HG02970 (cell line): Measurements from ENCODE around the gene OR52D1.

Experiments
- ATAC-seq: cut with Tn5 transposase; IDR thresholded peaks from one replicate; pipeline ENCODE4 v1.9.1; 2021; ENCODE audit warnings: mild to moderate bottlenecking, moderate library complexity, moderate number of reproducible peaks; ENCODE audit not compliant: unreplicated experiment, low FRiP score

OR52D1 gene

GRCh38 chr11:5488385-5488784, at the start of gene OR52D1:
Gene OR52D1, plus strand, starts transcription at chr11:5488685. Its CDS starts 22 bp downstream, at chr11:5488707.
- no peak for ATAC-seq

DNA sequence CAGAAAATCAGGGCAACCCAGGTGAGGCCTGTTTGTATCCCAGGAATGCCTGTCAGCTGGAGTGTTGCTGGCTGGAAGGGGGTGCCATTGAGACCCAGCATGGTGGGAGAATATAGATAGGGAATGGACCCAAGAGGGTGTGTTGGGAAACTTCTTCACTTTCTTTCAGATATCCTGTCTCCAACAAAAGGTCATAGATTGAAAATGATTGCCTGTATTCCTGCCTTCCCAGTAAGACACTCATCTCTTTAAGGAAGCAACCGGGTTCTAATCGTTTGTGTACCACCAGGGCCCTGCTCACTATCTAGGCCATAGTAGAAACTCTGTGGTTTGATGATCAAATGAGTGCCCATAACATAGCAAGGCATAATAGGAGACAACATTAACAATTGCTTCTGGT, 47.1 kb upstream of the OR52D1 start, which contains the start of gene OR51I1:
OR51I1 (minus strand) TSS at position 101 of the 400 bp plus-strand sequence; CDS start at position 101, 0 bp downstream.
- ATAC-seq = no peak

DNA sequence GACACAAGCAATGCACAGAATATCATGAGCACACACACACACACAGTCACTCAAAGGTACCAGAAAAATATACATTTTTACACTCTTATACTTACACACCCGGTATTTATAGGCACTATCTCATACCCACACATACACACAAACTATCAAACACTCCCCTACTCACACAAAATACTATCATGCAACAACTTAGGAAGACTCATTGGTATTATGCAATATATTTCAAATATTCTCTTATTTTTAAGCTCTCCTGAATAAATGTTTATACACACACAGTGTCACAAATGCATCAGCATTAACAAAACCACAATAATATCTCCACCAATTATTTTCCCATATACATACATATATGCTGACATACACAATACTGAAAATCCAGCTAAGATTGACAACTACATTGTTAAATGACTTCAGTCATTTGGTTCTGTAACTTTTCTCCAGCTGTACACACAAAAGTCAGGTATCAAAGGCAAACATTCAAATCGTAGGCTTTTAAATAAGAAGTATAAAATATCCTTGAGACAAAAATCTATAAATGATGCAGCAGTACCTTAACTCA, 44.6 kb upstream of the OR52D1 start:
- ATAC-seq = no peak

GRCh38 chr11:5449023-5449422, 39.5 kb upstream of the OR52D1 start, which contains the start of gene OR51I2:
Gene OR51I2, plus strand, starts transcription at chr11:5449323. Its CDS starts 4,166 bp downstream, at chr11:5453489.
- no peak for ATAC-seq

DNA sequence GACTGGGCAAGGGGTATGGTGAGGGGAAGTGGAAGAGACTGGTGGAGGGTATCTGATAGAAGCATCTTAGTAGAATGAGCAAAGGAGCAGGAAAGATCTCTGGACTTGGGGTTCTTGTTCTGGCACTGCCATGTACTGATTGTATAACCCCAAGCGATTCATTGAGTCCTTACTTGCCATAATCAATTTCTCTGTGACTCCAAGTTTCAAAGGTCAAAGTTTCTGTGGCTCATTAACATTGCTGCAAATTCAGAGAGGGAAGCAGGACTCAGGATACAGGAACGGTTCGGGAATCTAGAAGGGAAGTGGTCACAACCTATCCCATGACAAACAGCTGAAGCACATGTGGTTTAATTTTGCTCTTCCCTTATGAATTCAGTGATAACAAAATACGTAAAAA, 39.1 kb upstream of the OR52D1 start:
- ATAC-seq = no peak

DNA sequence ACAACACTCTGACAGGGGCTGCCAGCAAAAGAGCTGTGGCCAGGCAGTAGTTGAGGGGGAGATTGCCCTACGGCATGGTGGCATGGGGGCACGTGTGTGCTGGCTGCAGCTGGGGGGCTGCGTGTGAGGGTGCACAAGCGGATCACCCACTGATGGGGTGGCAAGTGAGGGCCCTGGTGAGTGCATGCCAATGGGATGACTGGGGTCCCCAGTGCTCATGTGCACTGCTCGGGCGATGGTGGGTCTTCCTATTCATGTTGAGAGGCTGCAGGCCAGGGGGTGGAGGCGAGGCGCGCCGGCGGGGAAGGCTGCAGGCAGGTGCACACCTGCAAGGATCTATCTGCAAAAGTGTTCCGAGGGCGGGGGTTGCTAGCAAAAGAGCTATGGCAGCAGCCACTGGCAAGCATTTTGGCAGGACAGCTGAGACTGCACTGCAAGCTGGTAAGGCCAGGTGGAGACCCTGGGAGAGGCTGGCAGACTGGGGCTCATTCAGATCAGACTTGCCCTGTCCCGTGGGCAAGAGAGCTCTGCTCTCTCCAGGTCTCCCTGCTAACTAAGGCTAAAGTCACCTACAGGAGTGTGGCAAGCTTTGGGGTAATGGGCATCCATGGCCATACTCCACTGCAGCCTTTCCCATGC, 27.4 kb upstream of the OR52D1 start:
- no peak for ATAC-seq

DNA sequence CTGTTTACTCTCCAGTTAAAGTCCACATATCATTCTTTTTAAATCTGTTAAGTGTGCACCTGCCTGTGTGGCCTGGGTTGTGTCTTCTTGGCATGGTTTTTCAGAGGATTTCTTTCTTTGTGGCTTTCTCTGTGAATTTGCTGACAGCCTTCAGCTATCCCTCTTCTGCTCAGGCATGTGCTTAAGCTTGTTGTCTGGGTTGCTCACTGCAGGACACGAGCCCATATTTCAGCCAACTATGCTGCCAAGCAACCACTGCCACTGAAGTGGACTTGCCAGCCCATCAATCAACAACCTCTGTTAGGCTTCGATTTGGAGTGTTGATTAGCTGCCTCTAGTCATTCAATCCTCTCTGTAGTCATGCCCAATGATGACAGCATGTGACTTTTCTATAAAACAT, 21.0 kb upstream of the OR52D1 start:
- no peak for ATAC-seq

DNA sequence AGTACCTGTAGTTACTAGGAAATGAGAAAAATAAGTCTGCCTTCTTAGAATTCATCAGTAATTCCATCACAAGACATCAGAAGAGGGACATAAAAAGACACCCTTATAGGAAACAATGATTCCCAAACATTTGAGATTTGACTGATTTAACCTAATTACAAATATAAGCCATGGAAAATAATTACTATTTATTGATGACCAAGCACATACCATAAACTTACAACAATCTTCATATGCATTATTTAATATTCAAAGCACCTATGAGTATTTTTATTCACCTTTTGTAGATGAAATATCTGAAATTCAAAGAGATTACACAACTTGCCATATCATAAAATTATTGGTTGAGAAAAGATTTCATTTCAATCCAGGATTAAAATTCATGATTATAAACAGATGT, 14.6 kb upstream of the OR52D1 start:
- no peak for ATAC-seq

GRCh38 chr11:5476186-5476819, 12.2 kb upstream of the OR52D1 start:
- ATAC-seq = no peak

GRCh38 chr11:5486003-5486402, 2.5 kb upstream of the OR52D1 start:
- no peak for ATAC-seq

- ATAC-seq = no peak
These were observed 2.1 kb upstream of the OR52D1 start for GRCh38 chr11:5486421-5486820.

DNA sequence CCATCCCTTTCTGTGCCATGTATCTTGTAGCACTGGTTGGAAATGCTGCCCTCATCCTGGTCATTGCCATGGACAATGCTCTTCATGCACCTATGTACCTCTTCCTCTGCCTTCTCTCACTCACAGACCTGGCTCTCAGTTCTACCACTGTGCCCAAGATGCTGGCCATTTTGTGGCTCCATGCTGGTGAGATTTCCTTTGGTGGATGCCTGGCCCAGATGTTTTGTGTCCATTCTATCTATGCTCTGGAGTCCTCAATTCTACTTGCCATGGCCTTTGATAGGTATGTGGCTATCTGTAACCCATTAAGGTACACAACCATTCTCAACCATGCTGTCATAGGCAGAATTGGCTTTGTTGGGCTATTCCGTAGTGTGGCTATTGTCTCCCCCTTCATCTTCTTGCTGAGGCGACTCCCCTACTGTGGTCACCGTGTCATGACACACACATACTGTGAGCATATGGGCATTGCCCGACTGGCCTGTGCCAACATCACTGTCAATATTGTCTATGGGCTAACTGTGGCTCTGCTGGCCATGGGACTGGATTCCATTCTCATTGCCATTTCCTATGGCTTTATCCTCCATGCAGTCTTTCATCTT, 414 bp downstream of the OR52D1 start:
- no peak for ATAC-seq

DNA sequence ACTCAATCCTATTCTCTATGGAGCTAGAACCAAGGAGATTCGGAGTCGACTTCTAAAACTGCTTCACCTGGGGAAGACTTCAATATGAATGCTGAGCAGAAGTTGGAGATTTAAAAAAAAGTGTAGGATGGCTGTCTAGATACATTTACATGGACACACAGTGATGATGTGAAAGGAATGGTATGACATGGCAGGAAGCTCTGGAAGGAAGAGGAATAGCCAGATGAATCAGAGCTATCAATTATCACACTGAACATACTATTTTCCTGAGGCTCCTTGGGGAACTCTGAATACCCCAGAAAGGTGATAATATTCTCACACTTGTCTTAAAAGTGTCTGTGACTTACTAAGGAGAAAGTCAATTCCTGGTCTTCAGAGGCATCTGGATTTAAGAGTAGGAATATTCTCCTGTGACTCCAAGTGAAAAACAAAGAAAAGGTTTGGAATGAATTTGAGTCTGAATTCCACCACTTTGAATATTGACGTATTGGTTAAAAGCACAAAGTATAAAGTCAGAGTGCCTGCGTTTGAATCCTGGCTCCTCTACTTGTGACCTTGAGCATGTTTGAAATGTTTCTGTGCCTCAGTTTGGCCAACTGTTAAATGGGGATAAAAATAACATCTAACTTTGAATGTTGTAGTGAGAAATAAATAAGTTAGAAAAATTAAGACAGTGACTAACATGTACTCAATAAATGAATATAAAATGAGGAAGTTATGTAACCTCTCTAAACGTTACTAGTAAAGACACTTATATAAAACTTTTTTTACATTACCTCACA, 1.3 kb downstream of the OR52D1 start:
- ATAC-seq = no peak

DNA sequence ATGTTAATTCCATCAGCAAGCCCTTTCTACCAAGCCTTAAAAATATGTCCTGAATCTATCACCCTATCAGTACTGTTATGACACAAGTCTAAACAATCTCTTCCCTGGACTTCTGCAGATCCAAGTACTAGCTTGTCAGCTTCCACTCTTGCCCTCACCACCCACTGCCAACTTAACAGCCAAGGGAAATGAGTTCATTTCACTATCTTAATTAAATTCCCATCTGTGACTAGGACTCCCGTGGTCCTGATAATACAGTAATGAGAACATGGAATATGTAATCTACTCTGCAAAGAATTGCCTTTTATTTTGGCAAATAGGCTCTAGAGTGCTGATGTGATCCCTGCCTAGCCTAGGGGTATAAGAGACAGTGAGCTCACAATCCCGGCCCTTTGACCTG, 11.2 kb downstream of the OR52D1 start:
- no peak for ATAC-seq

DNA sequence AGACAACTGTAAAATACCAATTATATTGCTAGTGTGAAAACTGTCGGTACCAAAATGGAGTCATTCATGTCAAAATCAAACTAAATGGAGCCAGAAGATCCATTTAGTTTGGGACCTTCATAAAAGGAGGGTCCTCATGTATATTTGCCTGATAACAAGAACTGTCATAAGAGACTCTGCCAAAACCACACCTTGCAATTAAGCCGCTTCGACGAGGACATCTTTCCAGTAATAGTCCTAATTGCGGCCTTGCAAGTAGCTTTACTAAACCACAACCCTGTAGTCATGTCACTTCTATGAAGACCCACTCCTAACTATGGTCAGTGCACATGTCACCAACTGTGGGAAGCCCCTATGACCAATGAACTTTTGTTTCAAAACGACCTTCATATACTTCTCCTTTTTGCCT, 11.9 kb downstream of the OR52D1 start:
- no peak for ATAC-seq

GRCh38 chr11:5504403-5504921, 16.0 kb downstream of the OR52D1 start:
- no peak for ATAC-seq

GRCh38 chr11:5505363-5506048, 17.0 kb downstream of the OR52D1 start:
- ATAC-seq = no peak

- ATAC-seq = no peak
These were observed 18.9 kb downstream of the OR52D1 start for GRCh38 chr11:5507177-5507932.

- ATAC-seq = no peak
These were observed 19.4 kb downstream of the OR52D1 start for GRCh38 chr11:5507933-5508305.
